GM23338 (cell line): ENCODE results near the gene ABCC3. TPM values are rescaled to one million over a fixed set of nuclear protein-coding genes. Genes with fewer than 3 reads are reported as not detected.

Experiments
- ATAC-seq: fragments of 200-7000 bp; cut with Tn5 transposase; 3 replicates; pipeline ENCODE4 v1.9.1; 2020
- DNase-seq: peaks from one replicate; pipeline ENCODE4 v3.0.0-alpha.2; 2015; ENCODE audit warnings: low spot score
- H2AFZ ChIP-seq: fragments of 200-600 bp; sonication (generic); 2 replicates; pipeline ENCODE4 v1.8.0; 2016; ENCODE audit warnings: antibody characterized with exemption, mild to moderate bottlenecking, moderate library complexity
- H3F3A ChIP-seq: fragments of 200-600 bp; sonication (generic); replicated peaks from 2 replicates; pipeline ENCODE4 v1.8.0; 2017; ENCODE audit warnings: antibody characterized with exemption, mixed run types, low read depth
- H3K27ac ChIP-seq: fragments of 200-600 bp; sonication (generic); 2 replicates; pipeline ENCODE4 v1.6.1; 2016; ENCODE audit warnings: low read depth
- H3K27me3 ChIP-seq: fragments of 200-600 bp; sonication (generic); 2 replicates; pipeline ENCODE4 v1.8.0; 2016; ENCODE audit warnings: mild to moderate bottlenecking, mixed run types, moderate library complexity; ENCODE audit not compliant: insufficient read depth
- H3K36me3 ChIP-seq: fragments of 200-600 bp; sonication (generic); 2 replicates; pipeline ENCODE4 v1.8.0; 2016; ENCODE audit warnings: mild to moderate bottlenecking; ENCODE audit not compliant: insufficient read depth
- H3K4me1 ChIP-seq: fragments of 200-600 bp; sonication (generic); 2 replicates; pipeline ENCODE4 v1.8.0; 2016; ENCODE audit warnings: mild to moderate bottlenecking, moderate library complexity; ENCODE audit not compliant: insufficient read depth
- H3K4me2 ChIP-seq: fragments of 200-600 bp; sonication (generic); 2 replicates; pipeline ENCODE4 v1.7.1; 2017; ENCODE audit warnings: mixed run types
- H3K4me3 ChIP-seq: fragments of 200-600 bp; sonication (generic); 2 replicates; pipeline ENCODE4 v1.6.1; 2016; ENCODE audit warnings: mixed run types
- H3K79me2 ChIP-seq: fragments of 200-600 bp; sonication (generic); replicated peaks from 2 replicates; pipeline ENCODE4 v1.8.0; 2017; ENCODE audit warnings: mild to moderate bottlenecking; ENCODE audit not compliant: insufficient read depth
- H3K9me2 ChIP-seq: fragments of 200-600 bp; sonication (generic); 2 replicates; pipeline ENCODE4 v1.8.0; 2017; ENCODE audit not compliant: insufficient read depth
- H4K20me1 ChIP-seq: fragments of 200-600 bp; sonication (generic); replicated peaks from 2 replicates; pipeline ENCODE4 v1.8.0; 2017; ENCODE audit warnings: mild to moderate bottlenecking; ENCODE audit not compliant: insufficient read depth
- H3K27ac Mint-ChIP-seq: 2 replicates; pipeline ENCODE4 v1.8.0; 2020; ENCODE audit warnings: inconsistent platforms, mild to moderate bottlenecking, moderate library complexity, mixed read lengths
- H3K27me3 Mint-ChIP-seq: 3 replicates; pipeline ENCODE4 v1.8.0; 2022; ENCODE audit warnings: low read depth, mild to moderate bottlenecking, moderate library complexity, mixed read lengths, inconsistent platforms; ENCODE audit not compliant: insufficient read depth, poor library complexity
- H3K36me3 Mint-ChIP-seq: 3 replicates; pipeline ENCODE4 v1.8.0; 2021; ENCODE audit warnings: low read depth, mild to moderate bottlenecking, inconsistent platforms, moderate library complexity, mixed read lengths
- H3K4me1 Mint-ChIP-seq: 3 replicates; pipeline ENCODE4 v1.8.0; 2020; ENCODE audit warnings: mild to moderate bottlenecking, inconsistent platforms, mixed read lengths
- H3K4me3 Mint-ChIP-seq: 3 replicates; pipeline ENCODE4 v1.8.0; 2021; ENCODE audit warnings: moderate library complexity, mild to moderate bottlenecking, inconsistent platforms, mixed read lengths
- H3K9me3 Mint-ChIP-seq: 3 replicates; pipeline ENCODE4 v1.8.0; 2020; ENCODE audit warnings: moderate library complexity, mild to moderate bottlenecking, inconsistent platforms, mixed read lengths
- CREB1 ChIP-seq: fragments of 250-450 bp; sonication (Bioruptor Pico); IDR thresholded peaks from 2 replicates; pipeline ENCODE4 v1.5.0; 2020; ENCODE audit warnings: low read depth, mild to moderate bottlenecking, moderate library complexity
- EZH2 ChIP-seq: fragments of 200-600 bp; sonication (generic); IDR thresholded peaks from one replicate; pipeline ENCODE4 v1.8.0; 2017; ENCODE audit warnings: antibody characterized with exemption, mild to moderate bottlenecking, low read depth; ENCODE audit not compliant: unreplicated experiment
- EZH2phosphoT487 ChIP-seq: fragments of 200-600 bp; sonication (generic); IDR thresholded peaks from one replicate; pipeline ENCODE4 v1.8.1; 2018; ENCODE audit warnings: antibody characterized with exemption; ENCODE audit not compliant: unreplicated experiment
- JUNB ChIP-seq: IDR thresholded peaks from one replicate; pipeline ENCODE4 v1.6.1; 2016; ENCODE audit warnings: antibody characterized with exemption; ENCODE audit not compliant: unreplicated experiment
- NANOG ChIP-seq: IDR thresholded peaks from 2 replicates; pipeline ENCODE4 v1.6.1; 2016; ENCODE audit warnings: antibody characterized with exemption, borderline replicate concordance
- POLR2AphosphoS5 ChIP-seq: IDR thresholded peaks from 2 replicates; pipeline ENCODE4 v1.6.1; 2016; ENCODE audit warnings: antibody characterized with exemption, low read depth
- STAT1 ChIP-seq: IDR thresholded peaks from one replicate; pipeline ENCODE4 v1.6.1; 2016; ENCODE audit warnings: antibody characterized with exemption; ENCODE audit not compliant: unreplicated experiment
- ZNF114 ChIP-seq: fragments of 250-450 bp; sonication (Bioruptor Pico); IDR thresholded peaks from 2 replicates; pipeline ENCODE4 v1.5.0; 2020; ENCODE audit warnings: mild to moderate bottlenecking, moderate library complexity
- ZNF331 ChIP-seq: fragments of 250-450 bp; sonication (Bioruptor Pico); IDR thresholded peaks from 2 replicates; pipeline ENCODE4 v1.5.0; 2020; ENCODE audit warnings: low read depth, mild to moderate bottlenecking, moderate library complexity
- polyA plus RNA-seq: library from polyadenylated mRNA; unstranded; fragments of >200 nt; fragmentation: Nextera tagmentation; extraction: Ambion mirVana; gene quantifications from 2 replicates; pipeline ENCODE4 v1.2.1, GENCODE V29; 2016
- total RNA-seq: library from RNA; depleted of rRNA; stranded (reverse); fragments of >200 nt; shearing (Covaris generic); gene quantifications from 2 replicates; pipeline ENCODE4 v1.2.3, GENCODE V29; 2014
- TF ChIP-seq, protein P1 (sequence below): IDR thresholded peaks from one replicate; pipeline ENCODE4 v1.6.1; 2018; ENCODE audit warnings: antibody characterized with exemption; ENCODE audit not compliant: unreplicated experiment
- TF ChIP-seq, protein P2 (sequence below): IDR thresholded peaks from 2 replicates; pipeline ENCODE4 v1.6.1; 2016; ENCODE audit warnings: antibody characterized with exemption
- TF ChIP-seq, protein P3 (sequence below), 2 experiments: fragments of 200-600 bp in 1 of 2; sonication (generic) in 1 of 2; conservative IDR thresholded peaks; 2 replicates each; pipeline versions ENCODE4 v1.5.1 to v1.6.1; 2016 to 2017; ENCODE audit warnings: antibody characterized with exemption in 2 of 2, low read depth in 2 of 2, mild to moderate bottlenecking in 2 of 2, moderate library complexity in 1 of 2

ABCC3 gene
- total and polyA plus RNA-seq, 2 experiments from 2014 or later, result not detected

DNA sequence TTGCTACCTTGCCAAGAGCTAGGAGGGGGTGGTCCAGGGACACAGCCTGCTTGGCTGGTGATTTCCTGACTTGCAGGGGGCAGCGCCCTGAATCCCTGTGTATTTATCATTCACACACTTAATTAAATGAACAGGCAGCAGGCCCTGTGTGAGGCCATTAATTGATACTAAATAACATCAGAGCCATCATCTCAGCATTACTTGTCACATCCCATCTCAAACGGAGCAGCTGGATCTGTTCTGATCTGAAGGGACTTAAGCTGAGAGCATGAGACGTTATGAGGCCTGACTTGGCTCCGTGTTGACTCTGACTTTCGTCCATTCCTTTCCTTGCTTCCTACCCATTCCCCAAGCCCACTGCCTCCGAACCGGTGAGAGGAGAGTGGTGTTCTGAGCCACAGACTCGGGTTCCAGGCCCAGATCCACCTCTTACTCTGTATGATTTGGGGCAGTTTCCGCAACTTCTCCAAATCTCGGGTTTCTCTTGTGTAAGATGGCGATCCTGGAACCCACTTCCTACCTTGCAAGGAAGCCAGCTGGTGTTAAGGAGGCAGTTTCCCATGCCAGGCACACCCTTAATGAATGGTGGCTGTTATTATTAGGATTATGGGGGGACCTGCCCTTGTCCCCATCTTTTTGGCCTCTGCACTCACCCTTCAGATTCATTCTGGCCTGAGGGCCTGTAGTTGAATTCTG is 40.4 kb upstream of the ABCC3 start (continued):
- no peak for TF ChIP-seq EZH2
- TF ChIP-seq EZH2phosphoT487, result no peak
- no peak for TF ChIP-seq CREB1 (CRISPR knock-in tag)
- no peak for TF ChIP-seq ZNF331 (CRISPR knock-in tag)
- no peak for TF ChIP-seq STAT1
- no peak for TF ChIP-seq POLR2AphosphoS5
- TF ChIP-seq NANOG, result no peak
- TF ChIP-seq, protein P1, sequence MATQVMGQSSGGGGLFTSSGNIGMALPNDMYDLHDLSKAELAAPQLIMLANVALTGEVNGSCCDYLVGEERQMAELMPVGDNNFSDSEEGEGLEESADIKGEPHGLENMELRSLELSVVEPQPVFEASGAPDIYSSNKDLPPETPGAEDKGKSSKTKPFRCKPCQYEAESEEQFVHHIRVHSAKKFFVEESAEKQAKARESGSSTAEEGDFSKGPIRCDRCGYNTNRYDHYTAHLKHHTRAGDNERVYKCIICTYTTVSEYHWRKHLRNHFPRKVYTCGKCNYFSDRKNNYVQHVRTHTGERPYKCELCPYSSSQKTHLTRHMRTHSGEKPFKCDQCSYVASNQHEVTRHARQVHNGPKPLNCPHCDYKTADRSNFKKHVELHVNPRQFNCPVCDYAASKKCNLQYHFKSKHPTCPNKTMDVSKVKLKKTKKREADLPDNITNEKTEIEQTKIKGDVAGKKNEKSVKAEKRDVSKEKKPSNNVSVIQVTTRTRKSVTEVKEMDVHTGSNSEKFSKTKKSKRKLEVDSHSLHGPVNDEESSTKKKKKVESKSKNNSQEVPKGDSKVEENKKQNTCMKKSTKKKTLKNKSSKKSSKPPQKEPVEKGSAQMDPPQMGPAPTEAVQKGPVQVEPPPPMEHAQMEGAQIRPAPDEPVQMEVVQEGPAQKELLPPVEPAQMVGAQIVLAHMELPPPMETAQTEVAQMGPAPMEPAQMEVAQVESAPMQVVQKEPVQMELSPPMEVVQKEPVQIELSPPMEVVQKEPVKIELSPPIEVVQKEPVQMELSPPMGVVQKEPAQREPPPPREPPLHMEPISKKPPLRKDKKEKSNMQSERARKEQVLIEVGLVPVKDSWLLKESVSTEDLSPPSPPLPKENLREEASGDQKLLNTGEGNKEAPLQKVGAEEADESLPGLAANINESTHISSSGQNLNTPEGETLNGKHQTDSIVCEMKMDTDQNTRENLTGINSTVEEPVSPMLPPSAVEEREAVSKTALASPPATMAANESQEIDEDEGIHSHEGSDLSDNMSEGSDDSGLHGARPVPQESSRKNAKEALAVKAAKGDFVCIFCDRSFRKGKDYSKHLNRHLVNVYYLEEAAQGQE, result no peak

DNA sequence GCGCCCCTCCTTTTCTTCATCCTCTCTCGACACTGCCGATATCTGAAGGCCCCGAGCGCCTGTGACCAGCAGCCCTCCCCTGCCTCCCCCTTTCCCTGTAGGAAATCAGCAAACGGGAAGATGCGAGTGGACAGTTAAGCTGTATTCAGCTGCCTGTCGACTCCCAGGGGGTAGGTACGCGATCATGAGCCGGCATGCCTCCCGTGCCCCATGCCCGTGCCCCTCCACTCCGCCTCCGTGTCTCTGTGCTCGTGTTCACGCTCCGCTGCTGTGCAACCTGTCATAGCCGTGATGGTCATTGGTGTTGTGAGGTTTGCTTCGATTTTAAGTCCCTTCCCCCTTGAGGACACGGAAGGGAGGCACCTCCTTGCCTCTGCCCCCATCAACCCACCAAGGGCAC is 39.8 kb upstream of the ABCC3 start:
- peaks cover 6% of the 10 kb centered on the region; the same call in 1 of the 2 replicates for H3K4me1 ChIP-seq
- H3K27ac ChIP-seq, result no peak overlapping the region
- ATAC-seq (no peak), DNase-seq (no peak)
- H4K20me1 ChIP-seq, result no peaks in the 10 kb centered on the region
- no peak overlapping the region for H3K4me3 ChIP-seq
- H3K79me2 ChIP-seq, result no peaks in the 10 kb centered on the region
- H3K36me3 ChIP-seq, result no peaks in the 10 kb centered on the region
- H3K4me1 Mint-ChIP-seq, result peaks cover 19% of the 10 kb centered on the region
- H3K4me2 ChIP-seq, result no peak overlapping the region
- H3F3A ChIP-seq, result no peaks in the 10 kb centered on the region
- H3K27me3 Mint-ChIP-seq, result peaks cover 18% of the 10 kb centered on the region
- no peak overlapping the region for H3K27ac Mint-ChIP-seq
- TF ChIP-seq, protein P2, sequence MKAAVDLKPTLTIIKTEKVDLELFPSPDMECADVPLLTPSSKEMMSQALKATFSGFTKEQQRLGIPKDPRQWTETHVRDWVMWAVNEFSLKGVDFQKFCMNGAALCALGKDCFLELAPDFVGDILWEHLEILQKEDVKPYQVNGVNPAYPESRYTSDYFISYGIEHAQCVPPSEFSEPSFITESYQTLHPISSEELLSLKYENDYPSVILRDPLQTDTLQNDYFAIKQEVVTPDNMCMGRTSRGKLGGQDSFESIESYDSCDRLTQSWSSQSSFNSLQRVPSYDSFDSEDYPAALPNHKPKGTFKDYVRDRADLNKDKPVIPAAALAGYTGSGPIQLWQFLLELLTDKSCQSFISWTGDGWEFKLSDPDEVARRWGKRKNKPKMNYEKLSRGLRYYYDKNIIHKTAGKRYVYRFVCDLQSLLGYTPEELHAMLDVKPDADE, result no peak
- TF ChIP-seq ZNF114 (CRISPR knock-in tag) (no peak), EZH2 (no peak), JUNB (no peak), EZH2phosphoT487 (no peak), STAT1 (no peak), CREB1 (CRISPR knock-in tag) (no peak), POLR2AphosphoS5 (no peak)
- TF ChIP-seq, protein P1, result no peak
- TF ChIP-seq, protein P3, sequence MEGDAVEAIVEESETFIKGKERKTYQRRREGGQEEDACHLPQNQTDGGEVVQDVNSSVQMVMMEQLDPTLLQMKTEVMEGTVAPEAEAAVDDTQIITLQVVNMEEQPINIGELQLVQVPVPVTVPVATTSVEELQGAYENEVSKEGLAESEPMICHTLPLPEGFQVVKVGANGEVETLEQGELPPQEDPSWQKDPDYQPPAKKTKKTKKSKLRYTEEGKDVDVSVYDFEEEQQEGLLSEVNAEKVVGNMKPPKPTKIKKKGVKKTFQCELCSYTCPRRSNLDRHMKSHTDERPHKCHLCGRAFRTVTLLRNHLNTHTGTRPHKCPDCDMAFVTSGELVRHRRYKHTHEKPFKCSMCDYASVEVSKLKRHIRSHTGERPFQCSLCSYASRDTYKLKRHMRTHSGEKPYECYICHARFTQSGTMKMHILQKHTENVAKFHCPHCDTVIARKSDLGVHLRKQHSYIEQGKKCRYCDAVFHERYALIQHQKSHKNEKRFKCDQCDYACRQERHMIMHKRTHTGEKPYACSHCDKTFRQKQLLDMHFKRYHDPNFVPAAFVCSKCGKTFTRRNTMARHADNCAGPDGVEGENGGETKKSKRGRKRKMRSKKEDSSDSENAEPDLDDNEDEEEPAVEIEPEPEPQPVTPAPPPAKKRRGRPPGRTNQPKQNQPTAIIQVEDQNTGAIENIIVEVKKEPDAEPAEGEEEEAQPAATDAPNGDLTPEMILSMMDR (conservative IDR thresholded peaks at IDR 0.05; ENCODE audit: low read depth in 2 of 2), result no peak
- H2AFZ ChIP-seq, result no peak overlapping the region
- no peaks in the 10 kb centered on the region; the same call in 2 of the 3 replicates for H3K9me3 Mint-ChIP-seq
- no peaks in the 10 kb centered on the region for H3K27me3 ChIP-seq
- no peaks in the 10 kb centered on the region for H3K36me3 Mint-ChIP-seq
- no peak overlapping the region for H3K4me3 Mint-ChIP-seq
- H3K9me2 ChIP-seq, result no peaks in the 10 kb centered on the region
